Liver (tissue), 9 donors: ENCODE results near the gene SPZ1. TPM values are rescaled to one million over a fixed set of nuclear protein-coding genes. Genes with fewer than 3 reads are reported as not detected.

Experiments used
- DNase-seq: peaks from one replicate; pipeline ENCODE4 v3.0.0-alpha.2; 2017; ENCODE audit warnings: low spot score
- H3K27ac ChIP-seq, 2 donors: one replicate each; pipeline ENCODE4 v1.7.0; 2013; ENCODE audit warnings: inconsistent platforms in 2 of 2, low read length in 2 of 2, control low read depth in 1 of 2, low read depth in 1 of 2, mild to moderate bottlenecking in 1 of 2
- H3K27me3 ChIP-seq, 4 donors: one replicate each; pipeline versions ENCODE4 v1.6.1 to v1.7.0; 2013; ENCODE audit warnings: low read length in 3 of 4, inconsistent platforms in 1 of 4, mild to moderate bottlenecking in 1 of 4, moderate library complexity in 1 of 4; ENCODE audit not compliant: control insufficient read depth in 4 of 4, insufficient read depth in 4 of 4
- H3K36me3 ChIP-seq, 4 donors: one replicate each; pipeline versions ENCODE4 v1.6.1 to v1.7.0; 2013; ENCODE audit warnings: low read length in 3 of 4, mild to moderate bottlenecking in 3 of 4, low read depth in 1 of 4, moderate library complexity in 1 of 4; ENCODE audit not compliant: control insufficient read depth in 4 of 4, insufficient read depth in 3 of 4
- H3K4me1 ChIP-seq, 4 donors: one replicate each; pipeline versions ENCODE4 v1.6.1 to v1.7.0; 2013; ENCODE audit warnings: low read length in 3 of 4, mild to moderate bottlenecking in 3 of 4, moderate library complexity in 1 of 4; ENCODE audit not compliant: control insufficient read depth in 4 of 4, insufficient read depth in 4 of 4
- H3K4me3 ChIP-seq, 3 donors: one replicate each; pipeline versions ENCODE4 v1.6.1 to v1.7.0; 2013; ENCODE audit warnings: low read length in 3 of 3, control low read depth in 1 of 3, low read depth in 1 of 3, mild to moderate bottlenecking in 1 of 3
- H3K9ac ChIP-seq, 2 donors: one replicate each; pipeline ENCODE4 v1.7.0; 2013; ENCODE audit warnings: low read length in 2 of 2, mild to moderate bottlenecking in 2 of 2, moderate library complexity in 2 of 2, control low read depth in 1 of 2, low read depth in 1 of 2
- H3K9me3 ChIP-seq, 4 donors: one replicate each; pipeline versions ENCODE4 v1.6.1 to v1.7.0; 2013; ENCODE audit warnings: low read length in 3 of 4; ENCODE audit not compliant: control insufficient read depth in 4 of 4
- EGR1 ChIP-seq, 2 donors: IDR thresholded peaks; 2 replicates each; pipeline ENCODE4 v1.6.1; 2016 to 2018; ENCODE audit warnings: antibody characterized with exemption in 2 of 2, low read depth in 2 of 2
- FOXA1 ChIP-seq: IDR thresholded peaks from 2 replicates; pipeline ENCODE4 v1.6.1; 2016; ENCODE audit warnings: antibody characterized with exemption
- GABPA ChIP-seq, 2 donors: IDR thresholded peaks in 1 of 2; conservative IDR thresholded peaks in 1 of 2; 2 replicates each; pipeline ENCODE4 v1.6.1; 2016; ENCODE audit warnings: antibody characterized with exemption in 2 of 2, mild to moderate bottlenecking in 1 of 2, moderate library complexity in 1 of 2
- HNF4A ChIP-seq, 2 donors: conservative IDR thresholded peaks; 2 replicates each; pipeline ENCODE4 v1.6.1; 2016; ENCODE audit warnings: antibody characterized with exemption in 2 of 2, mild to moderate bottlenecking in 2 of 2
- HNF4G ChIP-seq: IDR thresholded peaks from 2 replicates; pipeline ENCODE4 v1.6.1; 2016; ENCODE audit warnings: antibody characterized with exemption
- JUND ChIP-seq, 2 donors: IDR thresholded peaks; 2 replicates each; pipeline ENCODE4 v1.6.1; 2016; ENCODE audit warnings: antibody characterized with exemption in 2 of 2
- RAD21 ChIP-seq, 2 donors: IDR thresholded peaks; 2 replicates each; pipeline ENCODE4 v1.6.1; 2016; ENCODE audit warnings: antibody characterized with exemption in 2 of 2, mild to moderate bottlenecking in 2 of 2
- REST ChIP-seq: IDR thresholded peaks from 2 replicates; pipeline ENCODE4 v1.6.1; 2016; ENCODE audit warnings: antibody characterized with exemption, mild to moderate bottlenecking
- RXRA ChIP-seq, 2 donors: IDR thresholded peaks; 2 replicates each; pipeline ENCODE4 v1.6.1; 2017 to 2018; ENCODE audit warnings: antibody characterized with exemption in 2 of 2, mild to moderate bottlenecking in 1 of 2
- TAF1 ChIP-seq: conservative IDR thresholded peaks from 2 replicates; pipeline ENCODE4 v1.6.1; 2016; ENCODE audit warnings: antibody characterized with exemption, mild to moderate bottlenecking
- YY1 ChIP-seq: IDR thresholded peaks from 2 replicates; pipeline ENCODE4 v1.6.1; 2016; ENCODE audit warnings: antibody characterized with exemption, mild to moderate bottlenecking
- ZBTB33 ChIP-seq: IDR thresholded peaks from 2 replicates; pipeline ENCODE4 v1.6.1; 2016; ENCODE audit warnings: antibody characterized with exemption
- WGBS: extraction: QIAGEN DNeasy Blood & Tissue Kit; methylation state at CpG from one replicate; pipeline ENCODE4 v1.1.7; 2013; 5-methylcytosine and 5-hydroxymethylcytosine counted together
- polyA plus RNA-seq, 2 donors: library from polyadenylated mRNA; stranded (reverse) in 1 of 2; unstranded in 1 of 2; fragments of 200-250 nt in 1 of 2; fragments of >200 nt in 1 of 2; fragmentation: Nextera tagmentation in 1 of 2; extraction: Ambion mirVana in 1 of 2; gene quantifications; one replicate each; pipeline versions ENCODE4 v1.2.1 to v1.2.3, GENCODE V29; 2013 to 2015
- total RNA-seq, 2 donors: library from RNA; depleted of rRNA; stranded (reverse); fragments of >200 nt; gene quantifications; one replicate each; pipeline ENCODE4 v1.2.3, GENCODE V29; 2014
- TF ChIP-seq, protein P1 (sequence below): IDR thresholded peaks from 2 replicates; pipeline ENCODE4 v1.6.1; 2016; ENCODE audit warnings: antibody characterized with exemption
- donor health status: healthy.
- donor health status: healthy.
- donor health status: healthy.
- donor health status: healthy.
- donor health status: healthy.

SPZ1 gene
- total and polyA plus RNA-seq, 4 donors = not detected

GRCh38 chr5:80368661-80369480 is 49.1 kb downstream of the SPZ1 start:
- no peaks in the 10 kb centered on the region for H3K9me3 ChIP-seq
- no peaks in the 10 kb centered on the region for H3K4me1 ChIP-seq
- no peak overlapping the region for H3K9ac ChIP-seq
- H3K27ac ChIP-seq = no peak overlapping the region
- DNase-seq = no peak
- no peaks in the 10 kb centered on the region for H3K27me3 ChIP-seq
- TF ChIP-seq, protein P1, sequence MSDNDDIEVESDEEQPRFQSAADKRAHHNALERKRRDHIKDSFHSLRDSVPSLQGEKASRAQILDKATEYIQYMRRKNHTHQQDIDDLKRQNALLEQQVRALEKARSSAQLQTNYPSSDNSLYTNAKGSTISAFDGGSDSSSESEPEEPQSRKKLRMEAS = no peak
- TF ChIP-seq HNF4G (no peak), RXRA (IDR thresholded peaks at IDR 0.05) (no peak)
- no peaks in the 10 kb centered on the region for H3K36me3 ChIP-seq
- WGBS = 85% methylated on average over 4 of the region's 4 CpGs
- no peak overlapping the region for H3K4me3 ChIP-seq

- Histone ChIP-seq H3K4me1 (no peaks in the 10 kb centered on the region), H3K36me3 (no peaks in the 10 kb centered on the region), H3K27ac (no peak overlapping the region), H3K9ac (no peak overlapping the region), H3K27me3 (no peaks in the 10 kb centered on the region), H3K4me3 (no peak overlapping the region), H3K9me3 (no peaks in the 10 kb centered on the region)
- TF ChIP-seq HNF4A (conservative IDR thresholded peaks at IDR 0.05) (no peak), FOXA1 (no peak), REST (no peak), EGR1 (IDR thresholded peaks at IDR 0.05; ENCODE audit: low read depth in 2 of 2) (no peak), GABPA (IDR thresholded peaks at IDR 0.05 in 1 of 2, conservative IDR thresholded peaks at IDR 0.05 in 1 of 2) (no peak), ZBTB33 (no peak), TAF1 (no peak), HNF4G (no peak), RXRA (IDR thresholded peaks at IDR 0.05) (no peak), YY1 (no peak), JUND (IDR thresholded peaks at IDR 0.05) (no peak), RAD21 (IDR thresholded peaks at IDR 0.05) (no peak)
- TF ChIP-seq, protein P1 = no peak
- 85% methylated on average over 8 of the region's 8 CpGs for WGBS
- DNase-seq = no peak
Measured at GRCh38 chr5:80369521-80369920, 49.7 kb downstream of the SPZ1 start.
